Left kidney (tissue), 2 donors: Measurements from ENCODE around the gene MYO10. TPM values are rescaled to one million over a fixed set of nuclear protein-coding genes. Genes with fewer than 3 reads are reported as not detected.

Experiments
- DNase-seq: peaks from one replicate; pipeline ENCODE4 v3.0.0-alpha.2; 2013
- polyA plus RNA-seq: library from polyadenylated mRNA; unstranded; fragments of 120-200 nt; gene quantifications from one replicate; pipeline ENCODE4 v1.2.1, GENCODE V29; 2013; ENCODE audit not compliant: insufficient read length

Gene MYO10
- polyA plus RNA-seq, 1 donor = 43.8 TPM

DNA sequence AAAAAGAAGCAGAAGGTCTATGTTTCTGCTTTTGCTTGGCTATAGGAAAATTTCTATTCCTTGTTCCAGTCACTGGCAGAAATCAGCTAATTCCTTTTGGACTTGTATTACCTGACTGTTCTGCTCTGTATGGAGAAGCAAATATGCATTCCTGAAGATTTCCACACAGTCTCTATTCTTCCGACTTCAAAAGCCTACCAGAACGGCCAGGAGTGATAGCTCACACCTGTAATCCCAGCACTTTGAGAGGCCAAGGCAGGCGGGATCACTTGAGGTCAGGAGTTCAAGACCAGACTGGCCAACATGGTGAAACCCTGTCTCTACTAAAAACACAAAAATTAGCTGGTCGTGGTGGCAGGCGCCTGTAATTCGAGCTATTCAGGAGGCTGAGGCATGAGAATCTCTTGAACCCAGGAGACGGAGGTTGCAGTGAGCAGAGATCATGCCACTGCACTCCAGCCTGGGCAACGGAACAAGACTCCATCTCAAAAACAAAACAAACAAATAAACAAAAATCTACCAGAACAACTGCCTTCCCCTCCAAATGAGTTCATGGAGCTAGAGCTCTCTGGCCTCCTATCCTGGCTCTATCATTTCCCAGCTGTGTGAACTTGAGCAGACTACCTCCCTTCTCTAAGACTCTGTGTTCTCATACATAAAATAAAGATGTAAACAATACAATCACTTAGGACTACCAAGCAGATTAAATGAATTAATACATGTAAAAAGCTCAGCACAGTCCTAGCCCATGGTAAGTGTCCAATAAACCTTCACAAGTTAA, 17.0 kb downstream of the MYO10 start:
- no peak for DNase-seq

GRCh38 chr5:16918156-16918555, 17.9 kb downstream of the MYO10 start:
- DNase-seq = no peak

GRCh38 chr5:16916262-16916878, 19.7 kb downstream of the MYO10 start:
- no peak for DNase-seq

DNA sequence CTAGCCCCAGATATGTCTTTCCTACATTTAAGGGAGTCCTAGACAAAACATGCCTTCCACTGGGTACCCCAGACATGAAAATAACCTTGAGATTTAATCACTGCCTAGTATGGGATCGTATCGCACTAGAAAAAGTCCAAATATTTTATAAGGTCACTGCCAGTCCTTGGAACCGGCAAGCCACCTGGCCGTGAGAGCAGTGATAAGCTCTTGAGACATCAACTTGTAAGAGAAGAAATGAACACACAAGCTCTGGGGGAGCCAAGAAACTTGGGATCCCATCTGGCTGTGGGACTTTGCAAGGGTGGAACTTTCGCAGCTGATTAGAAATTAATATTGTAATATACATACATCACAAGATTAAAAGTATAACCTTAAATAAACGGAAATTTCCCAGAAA, 21.5 kb downstream of the MYO10 start:
- DNase-seq = no peak

DNA sequence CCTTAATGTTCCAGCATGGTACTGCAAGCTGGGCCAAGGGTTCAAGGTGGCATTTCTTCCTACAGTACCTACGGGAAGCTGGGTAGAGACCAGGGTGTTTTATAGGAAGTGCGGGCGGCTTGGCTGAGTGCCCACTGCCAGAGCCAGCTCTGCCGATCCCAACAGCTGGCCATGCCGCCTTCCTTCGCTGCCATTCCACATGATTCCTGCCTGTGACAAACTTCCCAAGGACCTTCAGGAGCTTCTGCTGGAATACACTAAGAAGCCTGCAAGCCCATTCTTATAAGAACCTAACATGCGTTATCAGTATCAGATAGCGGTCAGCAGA, 22.0 kb downstream of the MYO10 start:
- no peak for DNase-seq

DNA sequence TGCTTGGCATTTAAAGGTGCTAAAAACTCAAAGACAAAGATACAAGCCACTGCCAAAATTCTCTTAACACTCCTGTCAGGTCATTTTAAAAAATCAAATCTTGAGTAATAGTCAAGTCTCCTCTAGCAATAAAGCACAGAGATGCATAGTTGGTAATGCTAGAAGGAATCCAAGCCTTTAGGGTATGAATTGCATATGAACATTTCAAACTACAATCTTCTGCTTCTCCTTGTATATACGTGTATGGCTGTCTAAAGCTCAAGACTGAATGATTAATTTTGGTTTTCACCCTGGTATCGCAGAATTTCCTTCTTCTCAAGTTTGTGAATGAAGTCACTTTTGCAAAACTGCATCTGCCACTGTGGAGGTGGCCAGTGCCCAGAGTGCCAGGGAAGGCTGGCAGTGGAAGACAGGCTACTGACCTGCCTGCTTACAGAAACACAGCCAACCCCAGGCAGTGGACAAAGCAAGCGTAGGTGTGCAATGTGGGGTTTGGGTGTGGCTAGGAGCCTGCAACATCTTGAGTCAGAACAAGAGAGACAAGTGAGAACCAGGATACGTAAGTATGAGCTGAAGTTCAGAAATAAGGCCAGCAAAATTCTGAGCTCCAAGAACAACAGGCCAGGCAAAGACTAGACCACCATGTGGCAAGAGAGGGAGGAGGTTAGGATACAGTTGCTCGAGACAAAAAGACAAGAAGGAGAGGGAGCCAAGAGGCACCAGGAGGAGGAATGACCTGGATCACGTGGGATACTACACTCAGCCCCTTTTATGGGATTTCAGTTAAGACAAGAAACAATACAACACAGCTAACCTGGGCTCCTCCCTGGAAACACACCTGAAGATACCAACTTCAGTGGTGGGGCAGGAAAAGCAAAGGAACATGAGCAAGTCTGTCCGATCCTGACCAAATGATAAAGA, 22.6 kb downstream of the MYO10 start:
- no peak for DNase-seq

DNA sequence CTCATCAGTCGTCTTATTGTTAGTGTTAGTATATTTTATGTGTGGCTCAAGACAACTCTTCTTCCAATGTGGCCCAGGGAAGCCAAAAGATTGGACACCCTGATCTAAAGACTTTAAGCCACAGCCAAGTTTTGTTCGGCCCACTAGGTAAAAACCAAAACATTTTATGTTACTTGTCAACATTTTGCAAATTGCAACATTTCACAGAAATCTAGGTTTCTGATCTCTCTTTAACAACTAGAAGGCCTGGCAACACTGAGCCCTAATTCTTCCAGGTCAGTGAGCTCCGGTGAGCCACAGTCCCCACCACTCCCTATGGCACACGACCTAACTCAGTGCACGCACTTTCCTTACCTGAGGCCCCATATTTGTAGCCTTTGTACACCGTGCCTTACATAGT, 24.0 kb downstream of the MYO10 start:
- no peak for DNase-seq

DNA sequence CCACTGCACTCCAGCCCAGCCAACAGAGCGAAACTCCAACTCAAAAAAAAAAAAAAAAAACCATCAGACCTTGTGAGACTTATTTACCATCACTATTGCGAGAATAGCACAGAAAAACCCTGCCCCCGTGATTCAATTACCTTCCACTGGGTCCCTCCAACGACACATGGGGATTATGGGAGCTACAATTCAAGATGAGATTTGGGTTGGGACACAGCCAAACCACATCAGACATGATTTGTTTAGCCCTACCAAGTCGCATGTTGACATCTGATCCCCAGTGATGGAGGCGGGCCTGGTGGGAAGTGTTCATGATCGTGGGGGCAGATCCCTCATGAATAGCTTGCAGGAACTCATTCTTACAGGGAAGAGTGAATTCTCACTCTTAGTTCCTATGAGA, 26.6 kb downstream of the MYO10 start:
- no peak for DNase-seq

DNA sequence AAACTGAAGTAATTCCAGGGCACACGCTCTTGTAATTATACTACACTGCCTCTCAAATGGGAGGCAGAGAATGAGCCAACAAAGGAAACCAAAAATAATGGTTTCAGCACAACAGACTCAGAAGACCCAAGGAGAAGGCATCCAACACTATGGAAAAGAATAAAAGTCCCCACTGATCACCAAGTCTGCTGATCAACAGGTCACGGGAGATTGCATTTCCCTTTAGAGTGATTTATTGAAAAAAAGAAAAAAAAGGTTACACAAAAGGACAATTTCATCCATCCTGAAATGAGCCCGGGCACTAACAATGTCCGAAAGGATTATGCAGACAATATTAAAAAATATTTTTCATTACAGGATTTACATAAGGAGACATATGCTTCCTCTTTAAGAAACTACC, 28.8 kb downstream of the MYO10 start:
- no peak for DNase-seq

DNA sequence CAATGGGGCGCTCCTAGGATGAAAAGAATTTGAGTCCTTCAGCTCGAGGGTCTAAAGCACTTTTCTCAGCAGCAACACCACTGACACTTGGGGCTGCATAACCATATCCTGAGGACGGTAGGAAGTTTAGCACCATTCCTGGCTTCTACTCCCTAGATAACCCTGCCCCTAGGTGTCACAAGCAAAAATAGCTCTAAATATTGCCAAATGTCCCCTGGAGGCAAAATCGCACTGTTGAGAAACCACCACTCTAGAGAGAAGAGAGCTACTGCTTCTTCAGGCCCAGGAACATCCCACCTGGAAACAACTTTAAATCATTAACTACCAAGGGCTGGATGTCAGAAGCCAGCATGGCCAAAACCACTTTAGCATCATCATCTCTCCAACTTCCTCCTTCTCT, 29.8 kb downstream of the MYO10 start:
- no peak for DNase-seq

DNA sequence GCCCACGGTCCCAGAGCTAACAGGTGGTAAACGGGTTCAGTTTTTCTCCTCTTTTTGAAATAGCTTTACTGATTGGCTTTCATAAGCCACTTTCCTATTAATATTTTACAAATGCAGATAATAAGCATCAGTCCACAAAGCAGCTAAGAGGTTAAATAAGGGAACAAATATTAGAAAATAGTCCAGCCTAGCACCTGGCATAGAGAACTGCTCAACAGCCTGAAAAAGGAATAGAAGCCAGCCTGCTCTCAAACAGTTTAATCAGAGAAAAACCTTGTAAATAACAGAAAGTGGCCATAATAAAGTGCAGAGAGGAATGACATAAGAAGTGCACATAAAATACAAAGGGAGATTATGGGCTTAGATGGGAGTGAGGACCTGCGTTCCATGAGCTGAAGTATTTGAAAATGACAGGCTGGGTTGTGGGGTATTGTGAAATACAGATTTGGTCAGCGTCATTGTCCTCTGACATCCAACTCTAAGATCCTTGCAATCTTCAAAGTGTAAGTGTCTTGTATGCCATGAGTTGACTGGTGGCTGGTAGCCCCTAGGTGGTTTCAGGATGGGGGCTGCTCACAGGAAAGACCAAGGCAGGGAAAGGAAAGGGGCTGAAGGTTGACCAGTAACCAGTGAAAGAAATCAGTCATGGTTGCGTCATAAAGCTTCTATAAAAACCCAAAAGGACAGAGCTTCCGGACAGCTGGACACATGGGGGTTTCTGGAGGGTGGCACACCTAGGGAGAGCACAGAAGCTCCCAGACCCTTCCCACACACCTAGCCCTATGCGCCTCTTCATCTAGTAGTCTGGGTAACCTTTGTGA, 32.4 kb downstream of the MYO10 start:
- DNase-seq = no peak

DNA sequence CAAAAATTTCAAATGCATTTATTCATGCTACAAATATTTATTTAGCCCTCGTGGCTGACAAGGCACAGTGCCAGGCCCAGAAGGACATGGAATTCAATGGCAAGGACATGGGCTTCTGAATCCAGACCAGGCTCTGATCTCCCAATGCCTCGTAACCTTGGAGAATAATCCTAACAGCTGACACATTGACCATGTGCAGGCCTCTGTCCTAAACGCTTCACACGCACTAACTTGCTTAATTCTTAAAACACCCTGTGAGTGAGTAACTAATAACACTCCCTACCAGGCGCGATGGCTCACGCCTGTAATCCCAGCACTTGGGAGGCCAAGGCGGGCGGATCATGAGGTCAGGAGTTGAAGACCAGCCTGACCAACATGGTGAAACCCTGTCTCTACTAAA, 33.2 kb downstream of the MYO10 start:
- no peak for DNase-seq

- no peak for DNase-seq
These were observed 35.0 kb downstream of the MYO10 start for GRCh38 chr5:16901021-16901644.

DNA sequence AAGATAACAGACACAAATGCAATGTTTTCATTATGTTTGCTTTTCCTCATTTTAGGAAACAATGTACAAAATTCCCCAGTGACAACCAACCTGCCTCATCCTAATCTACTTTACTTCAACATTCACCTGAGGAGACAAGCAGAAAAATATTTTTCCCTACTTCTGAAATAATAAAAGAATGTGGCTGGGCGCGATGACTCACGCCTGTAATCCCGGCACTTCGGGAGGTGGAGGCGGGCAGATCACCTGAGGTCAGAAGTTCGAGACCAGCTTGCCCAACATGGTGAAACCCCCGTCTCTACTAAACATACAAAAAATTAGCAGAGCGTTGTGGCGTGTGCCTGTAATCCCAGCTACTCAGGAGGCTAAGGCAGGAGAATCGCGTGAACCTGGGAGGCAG, 36.9 kb downstream of the MYO10 start:
- DNase-seq = no peak

- DNase-seq = no peak
These were observed 38.3 kb downstream of the MYO10 start for GRCh38 chr5:16897800-16898199.

DNA sequence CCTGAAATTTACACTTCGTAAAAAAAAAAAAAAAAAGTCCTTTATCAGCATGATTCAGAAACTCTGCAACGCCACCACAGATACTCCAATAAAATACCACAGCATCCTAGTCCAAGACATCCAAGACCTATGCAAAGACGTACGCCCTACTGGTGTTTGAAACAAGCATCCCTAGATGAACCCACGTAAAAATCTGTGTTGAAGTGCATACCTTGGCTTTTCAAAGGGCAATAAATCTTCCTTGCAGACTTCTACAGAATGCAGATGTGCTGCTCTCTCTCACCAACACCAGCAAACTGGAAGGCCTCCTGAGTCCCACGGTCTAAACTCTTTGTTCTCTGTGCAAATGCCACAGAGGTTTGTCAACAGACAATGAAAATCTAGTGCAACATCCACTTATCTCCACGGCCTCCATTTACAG, 38.8 kb downstream of the MYO10 start:
- no peak for DNase-seq

DNA sequence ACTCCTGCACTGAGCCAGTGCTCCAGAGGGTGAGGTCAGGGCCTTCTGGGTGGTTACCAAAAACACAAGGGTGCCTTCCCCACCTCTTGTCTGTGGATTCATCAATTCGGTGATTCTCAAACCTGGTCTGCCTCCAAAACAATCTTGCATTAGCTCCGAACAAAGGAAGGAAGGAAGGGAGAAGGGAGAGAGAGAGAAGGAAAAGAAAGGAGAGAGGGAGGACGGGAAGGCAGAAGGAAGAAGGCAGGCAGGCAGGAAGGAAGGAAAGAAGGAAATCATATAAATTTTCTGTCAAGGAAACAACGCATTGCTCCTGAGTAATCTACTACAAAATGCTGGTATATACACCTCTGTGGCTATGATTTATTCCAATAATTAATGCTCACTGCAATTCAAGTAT, 39.3 kb downstream of the MYO10 start:
- DNase-seq = no peak

DNA sequence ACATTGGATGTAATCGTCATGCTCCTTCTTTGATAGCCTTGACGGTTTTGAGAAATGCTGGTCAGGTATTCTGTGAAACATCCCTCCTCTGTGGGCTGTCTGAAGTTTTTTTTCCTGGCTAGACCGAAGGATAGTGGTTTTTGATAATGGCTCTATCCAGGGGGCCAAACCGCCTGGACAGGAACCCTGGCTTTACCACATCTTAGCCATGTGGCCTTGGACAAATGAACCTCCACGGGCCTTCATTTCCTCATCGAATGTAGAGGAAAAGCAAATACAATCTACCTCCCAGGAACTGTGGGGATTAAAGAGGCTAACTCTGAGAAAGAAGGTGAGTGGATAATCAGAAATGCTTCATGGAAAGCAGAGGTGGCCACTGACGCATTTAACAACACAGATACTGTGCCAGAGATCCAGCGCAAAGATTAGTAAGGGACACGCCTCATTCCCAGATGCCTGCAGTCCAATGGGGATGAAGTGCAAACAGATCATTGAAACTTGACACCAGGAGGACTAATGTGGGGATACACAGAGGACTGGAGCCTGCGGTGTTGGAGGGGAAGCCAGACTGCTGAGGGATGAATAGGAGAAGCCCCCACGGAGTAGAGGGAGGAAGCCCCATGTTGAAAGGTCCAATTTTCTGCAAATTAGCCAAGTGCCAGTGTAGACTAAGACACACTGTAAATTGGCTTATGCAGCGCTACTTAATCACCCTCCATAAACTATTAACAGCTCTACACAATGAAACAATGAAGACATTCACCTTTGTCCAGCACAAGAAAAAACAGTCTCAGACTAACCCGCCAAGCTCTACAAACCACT, 41.6 kb downstream of the MYO10 start:
- peak; percentile 50 for DNase-seq

DNA sequence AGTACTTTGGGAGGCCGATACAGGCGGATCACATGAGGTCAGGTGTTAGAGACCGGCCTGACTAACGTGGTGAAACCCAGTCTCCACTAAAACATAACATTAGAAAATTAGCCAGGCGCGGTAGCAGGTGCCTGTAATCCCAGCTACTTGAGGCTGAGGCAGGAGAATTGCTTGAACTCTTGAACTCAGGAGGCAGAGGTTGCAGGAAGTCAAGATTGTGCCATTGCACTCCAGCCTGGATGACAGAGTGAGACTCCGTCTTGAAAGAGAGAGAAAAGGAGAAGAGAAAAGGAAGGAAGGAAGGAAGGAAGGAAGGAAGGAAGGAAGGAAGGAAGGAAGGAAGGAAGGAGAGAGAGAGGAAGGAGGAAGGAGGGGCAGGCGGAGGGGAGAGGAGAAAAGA, 45.1 kb downstream of the MYO10 start:
- no peak for DNase-seq

DNA sequence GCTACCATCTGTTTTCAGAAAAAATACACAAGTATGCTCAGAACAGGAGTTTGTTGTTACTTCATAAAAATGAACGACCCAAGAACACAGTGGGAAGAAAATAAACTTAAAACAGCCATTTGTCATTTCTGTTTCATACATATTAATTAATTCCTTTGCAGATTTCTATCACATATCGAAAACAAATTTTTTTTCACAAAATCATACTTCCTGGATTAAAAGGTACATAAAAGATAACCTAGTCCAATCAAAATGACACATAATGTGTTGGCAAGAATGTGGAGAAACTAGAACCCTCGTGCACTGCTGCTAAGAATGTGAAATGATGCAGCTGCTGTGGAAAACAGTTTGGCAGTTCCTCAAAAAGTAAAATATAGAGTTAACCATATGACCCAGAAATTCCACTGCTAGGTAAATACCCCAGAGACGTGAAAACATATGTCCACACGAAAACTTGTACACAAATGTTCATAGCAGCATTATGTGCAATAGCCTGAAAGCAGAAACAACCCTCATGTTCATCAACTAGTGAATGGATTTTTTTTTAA, 46.0 kb downstream of the MYO10 start:
- peak; percentile 59 for DNase-seq
